GM23338 (cell line): ENCODE measurements around the gene MBD1. TPM values are rescaled to one million over a fixed set of nuclear protein-coding genes. Genes with fewer than 3 reads are reported as not detected.
"Not testable (repeated sequence)": the region's sequence is repeated elsewhere in the genome, so short reads cannot be mapped to it uniquely, and the experiment has no call there.

Experiments
- ATAC-seq: fragments of 200-7000 bp; cut with Tn5 transposase; 3 replicates; pipeline ENCODE4 v1.9.1; 2020
- DNase-seq: peaks from one replicate; pipeline ENCODE4 v3.0.0-alpha.2; 2015; ENCODE audit warnings: low spot score
- H2AFZ ChIP-seq: fragments of 200-600 bp; sonication (generic); 2 replicates; pipeline ENCODE4 v1.8.0; 2016; ENCODE audit warnings: antibody characterized with exemption, mild to moderate bottlenecking, moderate library complexity
- H3F3A ChIP-seq: fragments of 200-600 bp; sonication (generic); replicated peaks from 2 replicates; pipeline ENCODE4 v1.8.0; 2017; ENCODE audit warnings: antibody characterized with exemption, mixed run types, low read depth
- H3K27ac ChIP-seq: fragments of 200-600 bp; sonication (generic); 2 replicates; pipeline ENCODE4 v1.6.1; 2016; ENCODE audit warnings: low read depth
- H3K27me3 ChIP-seq: fragments of 200-600 bp; sonication (generic); 2 replicates; pipeline ENCODE4 v1.8.0; 2016; ENCODE audit warnings: mild to moderate bottlenecking, mixed run types, moderate library complexity; ENCODE audit not compliant: insufficient read depth
- H3K36me3 ChIP-seq: fragments of 200-600 bp; sonication (generic); 2 replicates; pipeline ENCODE4 v1.8.0; 2016; ENCODE audit warnings: mild to moderate bottlenecking; ENCODE audit not compliant: insufficient read depth
- H3K4me1 ChIP-seq: fragments of 200-600 bp; sonication (generic); 2 replicates; pipeline ENCODE4 v1.8.0; 2016; ENCODE audit warnings: mild to moderate bottlenecking, moderate library complexity; ENCODE audit not compliant: insufficient read depth
- H3K4me2 ChIP-seq: fragments of 200-600 bp; sonication (generic); 2 replicates; pipeline ENCODE4 v1.7.1; 2017; ENCODE audit warnings: mixed run types
- H3K4me3 ChIP-seq: fragments of 200-600 bp; sonication (generic); 2 replicates; pipeline ENCODE4 v1.6.1; 2016; ENCODE audit warnings: mixed run types
- H3K79me2 ChIP-seq: fragments of 200-600 bp; sonication (generic); replicated peaks from 2 replicates; pipeline ENCODE4 v1.8.0; 2017; ENCODE audit warnings: mild to moderate bottlenecking; ENCODE audit not compliant: insufficient read depth
- H3K9me2 ChIP-seq: fragments of 200-600 bp; sonication (generic); 2 replicates; pipeline ENCODE4 v1.8.0; 2017; ENCODE audit not compliant: insufficient read depth
- H4K20me1 ChIP-seq: fragments of 200-600 bp; sonication (generic); replicated peaks from 2 replicates; pipeline ENCODE4 v1.8.0; 2017; ENCODE audit warnings: mild to moderate bottlenecking; ENCODE audit not compliant: insufficient read depth
- H3K27ac Mint-ChIP-seq: 2 replicates; pipeline ENCODE4 v1.8.0; 2020; ENCODE audit warnings: inconsistent platforms, mild to moderate bottlenecking, moderate library complexity, mixed read lengths
- H3K27me3 Mint-ChIP-seq: 3 replicates; pipeline ENCODE4 v1.8.0; 2022; ENCODE audit warnings: low read depth, mild to moderate bottlenecking, moderate library complexity, mixed read lengths, inconsistent platforms; ENCODE audit not compliant: insufficient read depth, poor library complexity
- H3K36me3 Mint-ChIP-seq: 3 replicates; pipeline ENCODE4 v1.8.0; 2021; ENCODE audit warnings: low read depth, mild to moderate bottlenecking, inconsistent platforms, moderate library complexity, mixed read lengths
- H3K4me1 Mint-ChIP-seq: 3 replicates; pipeline ENCODE4 v1.8.0; 2020; ENCODE audit warnings: mild to moderate bottlenecking, inconsistent platforms, mixed read lengths
- H3K4me3 Mint-ChIP-seq: 3 replicates; pipeline ENCODE4 v1.8.0; 2021; ENCODE audit warnings: moderate library complexity, mild to moderate bottlenecking, inconsistent platforms, mixed read lengths
- H3K9me3 Mint-ChIP-seq: 3 replicates; pipeline ENCODE4 v1.8.0; 2020; ENCODE audit warnings: moderate library complexity, mild to moderate bottlenecking, inconsistent platforms, mixed read lengths
- CREB1 ChIP-seq: fragments of 250-450 bp; sonication (Bioruptor Pico); IDR thresholded peaks from 2 replicates; pipeline ENCODE4 v1.5.0; 2020; ENCODE audit warnings: low read depth, mild to moderate bottlenecking, moderate library complexity
- CTCF ChIP-seq, 2 experiments: fragments of 200-600 bp in 1 of 2; sonication (generic) in 1 of 2; conservative IDR thresholded peaks; 2 replicates each; pipeline versions ENCODE4 v1.5.1 to v1.6.1; 2016 to 2017; ENCODE audit warnings: antibody characterized with exemption in 2 of 2, low read depth in 2 of 2, mild to moderate bottlenecking in 2 of 2, moderate library complexity in 1 of 2
- EZH2 ChIP-seq: fragments of 200-600 bp; sonication (generic); IDR thresholded peaks from one replicate; pipeline ENCODE4 v1.8.0; 2017; ENCODE audit warnings: antibody characterized with exemption, mild to moderate bottlenecking, low read depth; ENCODE audit not compliant: unreplicated experiment
- EZH2phosphoT487 ChIP-seq: fragments of 200-600 bp; sonication (generic); IDR thresholded peaks from one replicate; pipeline ENCODE4 v1.8.1; 2018; ENCODE audit warnings: antibody characterized with exemption; ENCODE audit not compliant: unreplicated experiment
- JUNB ChIP-seq: IDR thresholded peaks from one replicate; pipeline ENCODE4 v1.6.1; 2016; ENCODE audit warnings: antibody characterized with exemption; ENCODE audit not compliant: unreplicated experiment
- NANOG ChIP-seq: IDR thresholded peaks from 2 replicates; pipeline ENCODE4 v1.6.1; 2016; ENCODE audit warnings: antibody characterized with exemption, borderline replicate concordance
- POLR2AphosphoS5 ChIP-seq: IDR thresholded peaks from 2 replicates; pipeline ENCODE4 v1.6.1; 2016; ENCODE audit warnings: antibody characterized with exemption, low read depth
- REST ChIP-seq: IDR thresholded peaks from one replicate; pipeline ENCODE4 v1.6.1; 2018; ENCODE audit warnings: antibody characterized with exemption; ENCODE audit not compliant: unreplicated experiment
- STAT1 ChIP-seq: IDR thresholded peaks from one replicate; pipeline ENCODE4 v1.6.1; 2016; ENCODE audit warnings: antibody characterized with exemption; ENCODE audit not compliant: unreplicated experiment
- ZNF331 ChIP-seq: fragments of 250-450 bp; sonication (Bioruptor Pico); IDR thresholded peaks from 2 replicates; pipeline ENCODE4 v1.5.0; 2020; ENCODE audit warnings: low read depth, mild to moderate bottlenecking, moderate library complexity
- ZNF462 ChIP-seq: fragments of 250-450 bp; sonication (Bioruptor Pico); IDR thresholded peaks from 2 replicates; pipeline ENCODE4 v1.5.0; 2020; ENCODE audit warnings: mild to moderate bottlenecking, moderate library complexity
- polyA plus RNA-seq: library from polyadenylated mRNA; unstranded; fragments of >200 nt; fragmentation: Nextera tagmentation; extraction: Ambion mirVana; gene quantifications from 2 replicates; pipeline ENCODE4 v1.2.1, GENCODE V29; 2016
- total RNA-seq: library from RNA; depleted of rRNA; stranded (reverse); fragments of >200 nt; shearing (Covaris generic); gene quantifications from 2 replicates; pipeline ENCODE4 v1.2.3, GENCODE V29; 2014

MBD1 gene
- total and polyA plus RNA-seq, 2 experiments from 2014 or later = 17.0 to 43.5 TPM

DNA sequence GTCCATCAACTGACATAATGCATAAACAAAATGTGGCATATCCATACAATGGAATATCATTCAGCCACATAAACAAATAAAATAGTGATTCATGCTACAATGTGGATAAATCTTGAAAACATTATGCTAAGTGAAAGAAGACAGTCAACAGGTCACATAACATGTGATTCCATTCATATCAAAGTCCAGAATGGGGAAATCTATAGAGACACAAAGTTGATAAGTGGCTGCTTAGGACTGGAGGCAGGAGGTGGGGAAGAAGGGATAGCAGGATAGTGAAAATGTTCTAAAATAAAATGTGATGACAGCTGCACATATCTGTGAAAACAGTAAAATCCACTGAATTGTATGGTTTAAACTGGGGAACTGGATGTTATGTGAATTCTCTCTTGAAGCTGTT is 33.8 kb downstream of the MBD1 start:
- no peaks in the 10 kb centered on the region for H3K79me2 ChIP-seq
- no peak for DNase-seq
- no peak overlapping the region for H3K4me2 ChIP-seq
- Mint-ChIP-seq H3K36me3 (peaks cover under 1% of the 10 kb centered on the region; the same call in 1 of the 3 replicates), H3K27me3 (peaks cover 4% of the 10 kb centered on the region), H3K9me3 (peaks cover 13% of the 10 kb centered on the region), H3K4me1 (peaks cover 16% of the 10 kb centered on the region), H3K27ac (no peak overlapping the region), H3K4me3 (no peak overlapping the region)
- no peak overlapping the region for H3K4me3 ChIP-seq
- no peaks in the 10 kb centered on the region for H3K27me3 ChIP-seq
- no peak for ATAC-seq
- H3F3A ChIP-seq = no peaks in the 10 kb centered on the region
- no peaks in the 10 kb centered on the region for H3K36me3 ChIP-seq
- TF ChIP-seq CTCF (conservative IDR thresholded peaks at IDR 0.05; ENCODE audit: low read depth in 2 of 2) = no peak
- TF ChIP-seq EZH2phosphoT487 = no peak
- TF ChIP-seq STAT1 = no peak
- no peak for TF ChIP-seq ZNF331 (CRISPR knock-in tag)
- no peak for TF ChIP-seq POLR2AphosphoS5
- TF ChIP-seq CREB1 = no peak
- no peak for TF ChIP-seq NANOG
- TF ChIP-seq EZH2 = no peak
- no peak for TF ChIP-seq REST
- no peak for TF ChIP-seq ZNF462 (CRISPR knock-in tag)
- no peak for TF ChIP-seq JUNB
- no peak overlapping the region for H3K27ac ChIP-seq
- no peak overlapping the region for H2AFZ ChIP-seq
- H3K4me1 ChIP-seq = peaks cover 8% of the 10 kb centered on the region
- H3K9me2 ChIP-seq = no peaks in the 10 kb centered on the region
- H4K20me1 ChIP-seq = no peaks in the 10 kb centered on the region

- H3K4me1 Mint-ChIP-seq, H3K27me3 ChIP-seq, H3K4me1 ChIP-seq, H3K4me3 Mint-ChIP-seq, H4K20me1 ChIP-seq, ATAC-seq, H3F3A ChIP-seq, H3K9me2 ChIP-seq, H2AFZ ChIP-seq, H3K36me3 ChIP-seq, DNase-seq, H3K4me3 ChIP-seq, H3K79me2 ChIP-seq, H3K27me3 Mint-ChIP-seq, H3K27ac ChIP-seq, H3K27ac Mint-ChIP-seq, H3K36me3 Mint-ChIP-seq, H3K4me2 ChIP-seq: not testable (repeated sequence)
- H3K9me3 Mint-ChIP-seq = peaks cover 40% of the 10 kb centered on the region
These were observed 39.6 kb downstream of the MBD1 start for GRCh38 chr18:50241768-50242167.
